Measurements from ENCODE around the gene GOLGA6L4.
"Not testable (repeated sequence)": the region's sequence is repeated elsewhere in the genome, so short reads cannot be mapped to it uniquely, and the experiment has no call there.

The GOLGA6L4 gene

GRCh38 chr15:84235573-84235972, at the start of gene GOLGA6L4:
Gene GOLGA6L4, plus strand, starts transcription at chr15:84235773. Its CDS starts 62 bp downstream, at chr15:84235835.
- DNase-seq (ENCODE audit: low read depth); H3K4me3 ChIP-seq (ENCODE audit: low read depth, low read length): not testable (repeated sequence)

GRCh38 chr15:84192982-84193381, 42.6 kb upstream of the GOLGA6L4 start:
- DNase-seq (ENCODE audit: low read depth); H3K4me3 ChIP-seq (ENCODE audit: low read depth, low read length): not testable (repeated sequence)

GRCh38 chr15:84195603-84196002, 40.0 kb upstream of the GOLGA6L4 start:
- DNase-seq (ENCODE audit: low read depth); H3K4me3 ChIP-seq (ENCODE audit: low read depth, low read length): not testable (repeated sequence)

GRCh38 chr15:84196530-84197188, 38.9 kb upstream of the GOLGA6L4 start:
- H3K4me3 ChIP-seq (ENCODE audit: low read depth, low read length); DNase-seq (ENCODE audit: low read depth): not testable (repeated sequence)

GRCh38 chr15:84199865-84200264, 35.7 kb upstream of the GOLGA6L4 start:
- H3K4me3 ChIP-seq (ENCODE audit: low read depth, low read length); DNase-seq (ENCODE audit: low read depth): not testable (repeated sequence)

- not testable (repeated sequence) for H3K4me3 ChIP-seq (ENCODE audit: low read depth, low read length); DNase-seq (ENCODE audit: low read depth)
These were observed 10.9 kb downstream of the GOLGA6L4 start for GRCh38 chr15:84246441-84246840.
